Mononuclear cell (primary cell): ENCODE results near the gene KRT15. TPM values are rescaled to one million over a fixed set of nuclear protein-coding genes. Genes with fewer than 3 reads are reported as not detected.

Experiments used
- H3K27me3 ChIP-seq: 2 replicates; pipeline ENCODE4 v1.6.0; 2011; ENCODE audit warnings: low read length, control low read depth; ENCODE audit not compliant: insufficient read depth
- H3K4me1 ChIP-seq: 2 replicates; pipeline ENCODE4 v1.5.1; 2011; ENCODE audit warnings: mild to moderate bottlenecking, low read length, control low read depth; ENCODE audit not compliant: insufficient read depth
- H3K4me3 ChIP-seq: 2 replicates; pipeline ENCODE4 v1.5.1; 2011; ENCODE audit warnings: mild to moderate bottlenecking, low read length, moderate library complexity
- H3K9me3 ChIP-seq: 2 replicates; pipeline ENCODE4 v1.5.1; 2011; ENCODE audit warnings: low read depth, mild to moderate bottlenecking, control low read depth, low read length
- total RNA-seq: library from RNA; depleted of rRNA; stranded (reverse); fragments of >200 nt; gene quantifications from one replicate; pipeline ENCODE4 v1.2.3, GENCODE V29; 2012

The KRT15 gene
- not detected for total RNA-seq

DNA sequence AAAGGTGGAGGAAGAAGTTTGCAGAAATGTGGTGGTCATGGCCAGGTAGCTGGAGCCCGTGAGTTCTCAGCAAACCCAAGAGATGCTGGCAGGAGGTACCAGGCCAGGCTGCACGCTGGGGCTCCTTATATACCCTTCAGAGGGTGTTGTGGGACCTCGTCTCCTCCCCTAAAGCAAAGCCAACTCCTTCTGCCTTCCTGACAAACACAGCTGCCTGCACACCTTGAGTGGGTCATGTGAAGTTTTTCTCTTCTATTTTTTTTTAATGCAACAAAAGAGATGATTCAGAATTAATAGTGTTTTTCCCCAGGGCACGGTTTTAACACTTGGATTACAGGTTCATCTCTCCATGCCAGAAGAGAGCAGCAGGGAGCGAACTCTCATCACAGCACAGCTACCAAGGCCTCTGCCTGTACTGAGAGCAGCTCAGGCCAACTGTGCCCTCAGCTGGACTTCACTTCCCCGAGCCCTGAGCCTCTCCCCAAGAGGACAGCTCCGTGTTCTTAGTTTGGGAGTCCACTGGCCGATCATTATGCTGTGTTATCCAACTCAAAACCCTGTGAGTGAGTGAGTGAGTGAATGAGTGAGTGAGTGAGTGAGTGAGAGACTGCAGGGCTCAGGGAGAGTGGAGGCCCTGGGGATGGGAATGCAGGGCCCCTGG lies at the start of gene KRT15:
TSS of gene KRT15 (minus strand) at position 102 of the 661 bp plus-strand sequence. CDS start at position 39, 63 bp downstream.
- Histone ChIP-seq H3K27me3 (no peaks in the 10 kb centered on the region), H3K4me3 (no peak within 1 kb of the TSS), H3K9me3 (no peaks in the 10 kb centered on the region), H3K4me1 (peaks cover 6% of the 10 kb centered on the region)

GRCh38 chr17:41567317-41567716 lies 48.6 kb upstream of the KRT15 start:
- no peak overlapping the region for H3K4me3 ChIP-seq
- peaks cover 2% of the 10 kb centered on the region for H3K27me3 ChIP-seq
- no peaks in the 10 kb centered on the region for H3K9me3 ChIP-seq
- no peaks in the 10 kb centered on the region for H3K4me1 ChIP-seq

DNA sequence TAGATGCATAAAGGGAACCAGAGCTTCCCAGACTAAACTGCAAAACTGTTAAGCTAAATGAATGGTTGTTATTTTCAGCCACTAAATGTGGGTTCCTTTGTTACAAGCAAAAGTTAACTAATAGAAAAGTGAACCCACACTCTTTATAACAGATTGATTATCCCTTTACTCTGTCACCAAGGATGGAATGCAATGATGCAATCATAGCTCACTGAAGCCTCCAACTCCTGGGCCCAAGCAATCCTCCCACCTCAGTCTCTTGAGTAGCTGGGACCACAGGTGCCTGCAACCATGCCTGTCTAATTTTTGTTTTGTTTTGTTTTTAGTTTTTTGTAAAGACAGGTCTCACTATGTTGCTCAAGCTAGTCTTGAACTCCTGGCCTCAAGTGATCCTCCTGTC lies 46.6 kb upstream of the KRT15 start:
- Histone ChIP-seq H3K4me1 (no peaks in the 10 kb centered on the region), H3K9me3 (no peaks in the 10 kb centered on the region), H3K27me3 (peaks cover 11% of the 10 kb centered on the region), H3K4me3 (no peak overlapping the region)

DNA sequence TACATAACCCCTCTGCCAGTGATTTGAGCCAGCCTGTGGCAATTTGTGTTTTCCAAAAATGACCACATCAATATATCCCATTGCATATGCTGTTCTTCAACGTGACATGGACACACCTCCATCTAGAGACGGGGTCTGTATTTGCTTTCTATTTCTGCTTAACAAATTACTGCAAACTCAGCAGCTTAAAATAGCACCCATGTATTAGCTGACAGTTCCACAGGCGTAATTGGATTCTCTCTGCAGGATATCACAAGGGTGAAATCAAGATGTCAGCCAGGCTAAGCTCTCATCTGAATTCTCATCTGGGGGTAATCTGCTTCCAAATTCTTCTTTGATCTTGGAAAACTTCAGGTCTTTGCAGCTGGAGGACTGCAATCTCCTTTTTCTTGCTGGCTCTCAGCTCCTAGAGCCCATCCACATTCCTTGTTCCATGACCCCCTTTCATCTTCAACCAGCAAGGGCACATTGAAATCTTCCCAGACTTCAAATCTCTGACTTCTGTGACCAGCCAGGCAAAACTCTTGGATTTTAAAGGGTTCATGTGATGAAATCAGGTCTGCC lies 45.0 kb upstream of the KRT15 start:
- Histone ChIP-seq H3K27me3 (peaks cover 11% of the 10 kb centered on the region), H3K9me3 (no peaks in the 10 kb centered on the region), H3K4me3 (no peak overlapping the region)

DNA sequence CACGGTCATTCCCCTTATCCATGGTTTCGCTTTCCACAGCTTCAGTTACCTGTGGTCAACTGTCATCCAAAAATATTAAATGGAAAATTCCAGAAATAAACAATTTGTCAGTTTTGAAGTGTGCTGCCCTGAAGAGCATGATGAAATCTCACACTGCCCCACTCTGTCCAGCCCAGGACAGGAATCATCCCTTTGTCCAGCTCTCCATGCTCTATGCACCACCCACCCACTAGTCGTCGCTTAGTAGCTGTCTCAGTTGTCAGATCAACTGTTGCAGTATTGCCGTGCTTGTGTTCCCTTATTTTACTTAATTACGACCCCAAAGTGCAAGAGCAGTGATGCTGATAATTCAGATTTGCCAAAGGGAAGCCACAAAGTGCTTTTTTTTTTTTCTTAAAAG lies 42.9 kb upstream of the KRT15 start:
- no peaks in the 10 kb centered on the region for H3K9me3 ChIP-seq
- no peak overlapping the region for H3K4me3 ChIP-seq
- H3K27me3 ChIP-seq, result peaks cover 11% of the 10 kb centered on the region
- H3K4me1 ChIP-seq, result no peaks in the 10 kb centered on the region

More for the DNA sequence above, 45.0 kb upstream of the KRT15 start:
- no peaks in the 10 kb centered on the region for H3K4me1 ChIP-seq

DNA sequence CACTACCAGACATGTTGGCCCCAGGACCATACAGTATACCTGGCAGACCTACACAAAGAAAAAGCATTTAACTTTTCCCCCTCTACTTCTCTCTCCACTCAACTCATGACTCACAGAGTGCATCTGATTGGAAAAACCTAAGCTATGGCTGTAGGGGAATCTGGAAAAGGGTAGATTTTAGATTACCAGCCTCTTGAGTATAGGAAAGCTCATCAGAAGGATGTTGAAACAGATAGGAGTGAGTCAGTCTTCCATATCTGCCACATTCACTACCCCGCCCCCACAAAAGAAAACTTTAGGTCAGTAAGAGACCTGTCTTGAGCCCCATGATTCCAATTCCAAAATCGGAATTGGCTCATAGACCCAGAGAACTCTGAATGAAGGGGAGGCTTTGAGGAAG lies 40.9 kb upstream of the KRT15 start:
- no peak overlapping the region for H3K4me3 ChIP-seq
- no peaks in the 10 kb centered on the region for H3K4me1 ChIP-seq
- H3K27me3 ChIP-seq, result peaks cover 11% of the 10 kb centered on the region
- H3K9me3 ChIP-seq, result no peaks in the 10 kb centered on the region

DNA sequence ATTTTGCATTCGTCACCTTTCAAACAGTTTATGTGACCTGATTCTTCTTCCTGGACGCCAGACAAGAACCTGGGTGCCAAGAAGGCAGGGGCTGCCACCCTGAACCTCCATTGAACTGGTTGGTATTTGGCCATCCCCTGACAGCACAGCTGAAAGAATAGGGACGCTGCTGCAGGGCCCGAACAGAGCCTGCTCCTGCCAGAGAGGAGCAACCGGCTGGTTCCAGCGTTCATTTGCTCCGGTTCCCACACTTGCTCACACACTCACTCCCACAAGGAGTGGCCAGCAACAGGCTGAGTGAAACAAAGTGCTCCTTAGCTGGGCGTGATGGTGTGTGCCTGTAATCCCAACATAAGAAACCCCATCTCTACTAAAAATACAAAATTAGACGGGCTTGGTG lies 38.2 kb upstream of the KRT15 start:
- Histone ChIP-seq H3K27me3 (peaks cover 8% of the 10 kb centered on the region), H3K4me1 (no peaks in the 10 kb centered on the region), H3K4me3 (no peak overlapping the region), H3K9me3 (no peaks in the 10 kb centered on the region)

- peaks cover 5% of the 10 kb centered on the region for H3K27me3 ChIP-seq
- no peaks in the 10 kb centered on the region for H3K9me3 ChIP-seq
- H3K4me1 ChIP-seq, result no peaks in the 10 kb centered on the region
- H3K4me3 ChIP-seq, result no peak overlapping the region
Observed at GRCh38 chr17:41556306-41556705, 37.6 kb upstream of the KRT15 start.

GRCh38 chr17:41555105-41555887 lies 36.6 kb upstream of the KRT15 start:
- no peaks in the 10 kb centered on the region for H3K4me1 ChIP-seq
- H3K9me3 ChIP-seq, result no peaks in the 10 kb centered on the region
- no peaks in the 10 kb centered on the region for H3K27me3 ChIP-seq
- no peak overlapping the region for H3K4me3 ChIP-seq

DNA sequence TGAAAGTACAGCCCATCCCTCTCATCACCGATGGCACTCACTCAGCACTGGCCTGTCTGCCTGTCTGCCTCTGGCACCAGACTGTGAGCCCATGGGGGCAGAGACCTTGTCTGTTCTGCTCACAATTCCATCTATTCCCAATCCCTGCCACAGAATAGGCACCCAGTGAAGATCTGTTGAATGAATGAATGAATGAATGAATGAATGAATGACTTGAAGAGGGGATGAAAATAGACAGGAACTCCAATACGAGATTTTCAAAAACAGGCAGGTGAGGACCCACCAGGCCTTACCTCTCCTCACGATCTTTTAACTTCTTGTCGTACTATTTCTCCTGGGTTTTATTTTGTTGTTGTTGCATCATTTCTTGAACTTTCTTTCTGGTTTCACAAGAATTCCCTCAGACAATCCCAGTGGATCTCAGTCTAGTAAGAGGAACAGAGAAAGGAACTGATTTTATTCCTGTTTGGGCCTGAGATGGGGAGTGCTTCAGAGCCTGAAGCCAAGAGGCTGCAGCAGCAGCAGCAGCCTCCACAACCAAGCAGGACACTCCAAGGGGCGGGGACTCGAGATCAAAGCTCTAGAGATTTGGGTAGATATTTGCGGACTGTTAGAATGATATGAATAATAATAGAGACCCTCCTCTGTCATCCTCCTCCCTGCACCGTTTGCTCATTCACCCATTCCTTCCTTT lies 35.4 kb upstream of the KRT15 start:
- Histone ChIP-seq H3K4me1 (peaks cover under 1% of the 10 kb centered on the region), H3K4me3 (no peak overlapping the region)

DNA sequence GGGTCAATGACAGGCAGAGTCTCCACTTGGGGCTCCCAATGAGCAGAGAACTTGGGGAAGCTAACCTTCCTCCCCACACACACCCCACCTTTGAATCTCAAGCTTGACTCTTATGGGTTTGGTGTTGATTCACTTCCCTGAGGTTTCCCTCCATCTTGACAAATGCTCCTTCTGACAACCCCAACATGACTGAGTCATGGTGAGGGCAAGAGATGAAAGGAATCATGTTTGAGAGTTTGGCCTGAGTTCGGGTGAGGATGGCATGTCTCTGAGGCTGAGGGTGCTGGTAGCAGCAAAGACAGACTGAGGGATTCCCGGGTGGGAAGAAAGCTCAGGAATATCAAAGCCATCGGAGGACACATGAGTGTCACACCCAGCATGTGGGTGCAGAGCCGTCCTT lies 34.5 kb upstream of the KRT15 start:
- Histone ChIP-seq H3K4me1 (peaks cover 10% of the 10 kb centered on the region), H3K27me3 (no peaks in the 10 kb centered on the region), H3K9me3 (no peaks in the 10 kb centered on the region), H3K4me3 (no peak overlapping the region)

More for the DNA sequence above, 35.4 kb upstream of the KRT15 start:
- Histone ChIP-seq H3K9me3 (no peaks in the 10 kb centered on the region), H3K27me3 (no peaks in the 10 kb centered on the region)

GRCh38 chr17:41552455-41552854 lies 33.8 kb upstream of the KRT15 start:
- Histone ChIP-seq H3K9me3 (no peaks in the 10 kb centered on the region), H3K27me3 (no peaks in the 10 kb centered on the region), H3K4me3 (no peak overlapping the region), H3K4me1 (peaks cover 18% of the 10 kb centered on the region)

- no peaks in the 10 kb centered on the region for H3K9me3 ChIP-seq
- no peaks in the 10 kb centered on the region for H3K27me3 ChIP-seq
- peaks cover 18% of the 10 kb centered on the region for H3K4me1 ChIP-seq
- H3K4me3 ChIP-seq, result no peak overlapping the region
Observed at GRCh38 chr17:41551365-41551764, 32.7 kb upstream of the KRT15 start.

DNA sequence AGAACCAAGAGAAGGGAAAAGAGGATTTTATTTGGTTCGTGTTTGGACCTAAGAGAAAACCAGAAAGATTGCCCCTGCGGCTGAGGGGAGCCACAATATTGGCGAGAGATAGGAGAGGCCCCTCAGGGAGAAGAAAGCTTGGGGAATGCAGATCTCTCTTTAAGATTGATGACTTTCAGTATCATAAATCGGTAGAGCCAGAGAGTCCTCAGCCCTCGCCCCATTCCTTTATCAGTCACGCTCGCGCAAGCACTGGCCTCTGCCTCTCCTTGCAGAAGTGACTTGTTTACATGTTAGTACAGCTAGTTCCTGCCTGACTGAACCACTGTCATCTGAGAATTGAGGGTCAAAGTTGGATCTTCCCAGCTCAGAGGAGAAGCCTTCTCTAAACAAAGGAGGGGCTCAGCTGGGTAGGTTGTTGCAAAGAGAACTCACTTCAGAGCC lies 30.9 kb upstream of the KRT15 start:
- H3K9me3 ChIP-seq, result no peaks in the 10 kb centered on the region
- no peak overlapping the region for H3K4me3 ChIP-seq
- H3K27me3 ChIP-seq, result no peaks in the 10 kb centered on the region
- H3K4me1 ChIP-seq, result peaks cover 18% of the 10 kb centered on the region
